Omental fat pad (tissue), 4 donors: ENCODE results near the gene MARCHF7. TPM values are rescaled to one million over a fixed set of nuclear protein-coding genes. Genes with fewer than 3 reads are reported as not detected.
"Not testable (repeated sequence)": the region's sequence is repeated elsewhere in the genome, so short reads cannot be mapped to it uniquely, and the experiment has no call there.

Source experiments
- ATAC-seq: fragments of 150-250 bp; one replicate; pipeline ENCODE4 v1.9.1; 2016; ENCODE audit warnings: mild to moderate bottlenecking, moderate library complexity; ENCODE audit not compliant: low FRiP score
- DNase-seq: peaks from one replicate; pipeline ENCODE4 v3.0.0-alpha.2; 2019; ENCODE audit warnings: low spot score
- CTCF ChIP-seq, 3 donors: fragments of 450-650 bp; IDR thresholded peaks; one replicate each; pipeline ENCODE4 v1.5.1; 2016 to 2017; ENCODE audit warnings: antibody characterized with exemption in 3 of 3, mild to moderate bottlenecking in 3 of 3, moderate library complexity in 2 of 3
- total RNA-seq, 4 donors: library from RNA; depleted of rRNA; stranded (reverse); fragments of >200 nt; gene quantifications; one replicate each; pipeline ENCODE4 v1.1.0, GENCODE V29; 2016

MARCHF7 gene
- total RNA-seq, 4 donors from 2014 or later, result 70.2 to 114 (median 81.5) TPM

DNA sequence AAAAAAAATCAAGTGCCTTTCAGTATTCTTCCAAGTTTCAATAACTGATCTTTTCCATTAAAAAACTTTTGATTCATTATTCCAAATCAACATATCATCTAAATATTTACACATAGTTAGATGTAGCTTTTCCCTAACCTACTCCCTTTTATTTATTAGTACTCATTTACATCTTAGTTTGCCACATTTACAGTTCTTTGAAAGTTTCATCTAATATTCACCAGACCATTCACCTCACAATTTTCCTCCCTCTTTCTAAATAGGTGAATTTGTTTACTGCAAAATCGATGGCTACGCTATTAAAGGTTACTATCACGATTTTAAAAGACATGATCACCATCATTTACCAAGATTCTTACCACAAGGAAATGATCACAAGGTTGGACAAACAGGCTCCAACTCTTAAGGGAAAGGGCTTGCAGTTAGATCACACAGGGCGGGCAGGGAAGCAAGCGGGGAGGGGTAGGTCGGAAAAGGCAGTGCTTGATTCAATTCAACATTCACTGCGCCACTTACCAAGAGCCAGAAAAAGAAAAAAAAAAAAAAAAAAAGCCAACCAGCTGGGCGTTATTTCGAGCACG is 654 bp upstream of the MARCHF7 start:
- ATAC-seq (no peak), DNase-seq (no peak)
- TF ChIP-seq CTCF (IDR thresholded peaks at IDR 0.05), result no peak

DNA sequence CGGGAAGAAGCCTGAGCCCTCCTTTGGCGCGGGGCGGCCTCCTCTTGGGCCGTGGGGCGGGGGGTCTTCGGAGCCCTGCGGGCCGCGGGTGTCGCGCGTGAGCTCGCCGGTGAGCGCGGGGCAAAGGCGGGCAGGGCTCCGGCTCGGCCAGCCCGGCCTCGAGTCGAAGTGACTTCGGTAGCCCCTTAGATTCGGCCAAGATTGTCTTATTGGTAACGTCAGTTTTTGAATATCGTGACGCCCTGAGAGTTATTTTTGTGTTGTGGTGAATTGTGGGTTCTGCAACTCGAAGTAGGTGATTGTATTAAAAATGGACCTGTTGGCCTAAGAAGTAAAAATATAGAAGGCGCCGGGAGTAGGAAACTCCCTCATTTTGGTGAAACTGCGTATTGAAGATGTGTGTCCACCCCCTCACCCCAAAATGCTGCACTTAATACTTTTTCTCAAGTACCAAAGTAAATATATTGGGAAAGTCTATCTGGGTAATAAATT is 669 bp downstream of the MARCHF7 start:
- TF ChIP-seq CTCF (IDR thresholded peaks at IDR 0.05), result no peak
- DNase-seq (no peak), ATAC-seq (peak; percentile 26)

- ATAC-seq, result no peak
- no peak for TF ChIP-seq CTCF (IDR thresholded peaks at IDR 0.05)
- DNase-seq, result no peak
These were observed 1.4 kb downstream of the MARCHF7 start for GRCh38 chr2:159713631-159714246.

DNA sequence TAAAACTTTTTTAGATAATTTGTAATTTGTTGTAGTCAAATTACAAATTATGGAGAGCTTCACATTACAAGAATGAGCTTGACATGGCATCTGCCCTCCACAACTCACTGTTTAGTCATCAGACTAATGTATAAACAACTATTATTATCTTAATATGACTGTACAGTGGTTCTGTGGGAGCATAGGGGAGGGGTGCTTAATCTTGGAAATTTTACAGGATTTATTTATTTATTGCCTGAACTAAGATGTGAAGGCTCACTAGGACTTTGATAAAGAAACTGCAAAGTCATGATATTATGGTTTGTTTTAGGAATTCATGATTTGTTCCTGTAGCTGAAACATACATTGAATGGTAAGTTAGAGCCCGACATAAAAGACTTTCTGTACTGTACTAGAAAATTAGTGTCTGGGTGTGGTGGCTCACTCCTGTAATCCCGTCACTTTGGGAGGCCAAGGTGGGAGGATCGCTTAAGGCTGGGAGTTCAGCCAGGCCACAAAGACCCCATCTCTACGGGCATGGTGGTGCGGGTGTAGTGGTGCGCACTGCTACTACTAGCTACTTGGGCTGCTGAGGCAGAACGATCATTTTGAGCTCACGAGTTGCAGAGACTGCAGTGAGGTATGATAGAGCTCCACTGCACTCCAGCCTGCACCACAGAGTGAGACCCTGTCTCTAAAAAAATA is 2.1 kb downstream of the MARCHF7 start:
- no peak for TF ChIP-seq CTCF (IDR thresholded peaks at IDR 0.05)
- ATAC-seq, result no peak

DNA sequence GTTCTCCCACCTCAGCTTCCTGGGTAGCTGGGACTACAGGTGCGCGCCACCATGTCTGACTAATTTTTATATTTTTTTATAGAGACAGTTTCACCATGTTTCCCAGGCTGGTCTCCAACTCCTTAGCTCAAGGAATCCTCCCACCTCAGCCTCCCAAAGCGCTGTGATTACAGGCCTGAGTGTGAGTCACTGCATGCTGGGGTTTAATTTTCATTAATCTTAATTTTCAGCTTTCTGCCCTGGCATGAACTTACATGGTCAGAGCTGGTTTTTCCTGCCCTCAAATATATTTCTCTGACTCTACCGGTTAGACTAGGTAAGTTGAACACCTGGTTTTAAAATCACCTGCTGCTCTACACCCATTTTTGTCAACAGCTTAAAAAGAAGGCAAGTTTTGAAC is 3.1 kb downstream of the MARCHF7 start:
- ATAC-seq (no peak), DNase-seq (no peak)
- TF ChIP-seq CTCF (IDR thresholded peaks at IDR 0.05), result no peak

More for the DNA sequence above, 2.1 kb downstream of the MARCHF7 start:
- DNase-seq, result no peak

DNA sequence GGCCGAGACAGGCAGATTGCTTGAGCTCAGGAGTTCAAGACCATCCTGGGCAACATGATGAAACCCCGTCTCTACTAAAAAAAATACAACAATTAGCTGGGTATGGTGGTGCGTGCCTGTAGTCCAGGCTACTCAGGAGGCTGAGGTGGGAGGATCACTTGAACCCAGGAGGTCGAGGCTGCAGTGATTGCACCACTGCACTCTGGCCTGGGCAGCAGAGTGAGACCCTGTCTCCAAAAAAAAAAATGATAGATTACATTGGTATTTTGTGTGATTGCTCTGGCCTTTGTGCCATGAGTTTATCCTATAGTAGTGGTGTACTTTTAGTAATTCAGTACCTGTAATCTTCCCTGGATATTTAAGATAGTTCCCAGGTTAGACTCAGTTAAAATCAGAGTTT is 4.1 kb downstream of the MARCHF7 start:
- not testable (repeated sequence) for DNase-seq, ATAC-seq

DNA sequence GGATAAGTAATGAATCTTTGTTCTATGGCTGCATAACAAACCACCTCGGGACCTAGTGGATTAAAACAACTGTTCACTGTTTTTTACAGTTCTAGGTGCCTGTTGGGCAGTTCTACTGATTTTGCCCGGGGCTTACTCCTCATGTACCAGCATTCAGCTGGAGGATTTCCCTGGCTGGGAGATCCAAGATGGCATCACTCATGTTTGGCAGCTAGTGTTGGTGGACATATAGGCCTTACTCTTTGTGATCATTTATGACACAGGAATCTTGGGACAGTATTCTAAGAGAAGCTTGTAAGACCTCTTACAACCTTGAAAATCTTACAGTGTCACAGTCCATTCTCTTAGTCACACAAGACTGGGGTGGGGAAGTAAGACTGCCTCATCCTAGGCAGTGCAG is 4.6 kb downstream of the MARCHF7 start:
- ATAC-seq (no peak), DNase-seq (no peak)
- TF ChIP-seq CTCF (IDR thresholded peaks at IDR 0.05), result no peak
